Adipose tissue (tissue), 3 donors: Measurements from ENCODE around the gene KRTAP5-4. TPM values are rescaled to one million over a fixed set of nuclear protein-coding genes. Genes with fewer than 3 reads are reported as not detected.
"Not testable (repeated sequence)": the region's sequence is repeated elsewhere in the genome, so short reads cannot be mapped to it uniquely, and the experiment has no call there.

Experiments
- H3K27ac ChIP-seq: one replicate; pipeline ENCODE4 v1.5.1; 2013; ENCODE audit warnings: low read depth, low read length
- WGBS, 3 donors: extraction: QIAGEN DNeasy Blood & Tissue Kit; methylation state at CpG; one replicate each; pipeline ENCODE4 v1.1.7; 2013; 5-methylcytosine and 5-hydroxymethylcytosine counted together
- polyA plus RNA-seq, 3 donors: library from polyadenylated mRNA; stranded (reverse); fragments of 200-250 nt; gene quantifications; one replicate each; pipeline ENCODE4 v1.2.3, GENCODE V29; 2013
- donor health status: healthy with polysubstance abuse.
- donor health status: Bipolar disorder and iron deficiency.
- donor health status: healthy.

KRTAP5-4 gene
- polyA plus RNA-seq, 3 donors: not detected

- WGBS, 3 donors: 92 to 95% (median 94%) methylated on average over 6 of the region's 6 CpGs
- no peak overlapping the region for H3K27ac ChIP-seq
These were observed 31.9 kb downstream of the KRTAP5-4 start for GRCh38 chr11:1589996-1590395.

- H3K27ac ChIP-seq: not testable (repeated sequence)
These were observed 32.6 kb downstream of the KRTAP5-4 start for GRCh38 chr11:1589191-1589963.

GRCh38 chr11:1586699-1587098 lies 35.2 kb downstream of the KRTAP5-4 start:
- H3K27ac ChIP-seq: no peak overlapping the region
- 72 to 80% (median 79%) methylated on average over 2 of the region's 2 CpGs for WGBS, 3 donors

More at GRCh38 chr11:1589191-1589963, 32.6 kb downstream of the KRTAP5-4 start:
- 14 to 40% (median 21%) methylated on average over 7 to 8 of the region's 10 CpGs for WGBS, 3 donors

GRCh38 chr11:1584661-1585370 lies 37.1 kb downstream of the KRTAP5-4 start, which contains the start of gene KRTAP5-1:
Gene KRTAP5-1 (minus strand): TSS chr11:1585283. CDS start chr11:1585249, 34 bp downstream.
- 33 to 89% (median 50%) methylated on average over 8 to 9 of the region's 9 CpGs for WGBS, 3 donors

GRCh38 chr11:1582909-1583308 lies 39.0 kb downstream of the KRTAP5-4 start:
- 65 to 80% (median 72%) methylated on average over 2 of the region's 2 CpGs for WGBS, 3 donors
- not testable (repeated sequence) for H3K27ac ChIP-seq

More at GRCh38 chr11:1584661-1585370, 37.1 kb downstream of the KRTAP5-4 start, which contains the start of gene KRTAP5-1:
- H3K27ac ChIP-seq: not testable (repeated sequence)

GRCh38 chr11:1581976-1582375 lies 40.0 kb downstream of the KRTAP5-4 start:
- H3K27ac ChIP-seq: no peak overlapping the region
- WGBS, 3 donors: 83 to 87% (median 85%) methylated on average over 9 of the region's 9 CpGs

- 78 to 89% (median 79%) methylated on average over 6 of the region's 6 CpGs for WGBS, 3 donors
These were observed 45.1 kb downstream of the KRTAP5-4 start for GRCh38 chr11:1576825-1577224.

GRCh38 chr11:1575756-1576155 lies 46.2 kb downstream of the KRTAP5-4 start:
- WGBS, 3 donors: 82 to 87% (median 84%) methylated on average over 16 of the region's 16 CpGs
- H3K27ac ChIP-seq: not testable (repeated sequence)

More at GRCh38 chr11:1576825-1577224, 45.1 kb downstream of the KRTAP5-4 start:
- no peak overlapping the region for H3K27ac ChIP-seq

- 14 to 18% (median 17%) methylated on average over 7 of the region's 7 CpGs for WGBS, 3 donors
- no peak overlapping the region for H3K27ac ChIP-seq
These were observed 47.0 kb downstream of the KRTAP5-4 start for GRCh38 chr11:1574933-1575242.

GRCh38 chr11:1574238-1574932 lies 47.6 kb downstream of the KRTAP5-4 start:
- H3K27ac ChIP-seq: no peak overlapping the region
- 1 to 2% (median 2%) methylated on average over 54 to 64 of the region's 64 CpGs for WGBS, 3 donors

GRCh38 chr11:1573903-1574237 lies 48.1 kb downstream of the KRTAP5-4 start:
- 8 to 14% (median 8%) methylated on average over 7 of the region's 7 CpGs for WGBS, 3 donors
- H3K27ac ChIP-seq: no peak overlapping the region

GRCh38 chr11:1573077-1573902 lies 48.6 kb downstream of the KRTAP5-4 start:
- 5 to 8% (median 5%) methylated on average over 33 to 36 of the region's 37 CpGs for WGBS, 3 donors

GRCh38 chr11:1572197-1573076 lies 49.5 kb downstream of the KRTAP5-4 start, which contains the start of gene DUSP8:
Gene DUSP8 (minus strand): TSS chr11:1572271. CDS start chr11:1565826, 6,445 bp downstream.
- no peak within 1 kb of the TSS for H3K27ac ChIP-seq
- WGBS, 3 donors: 1 to 2% (median 1%) methylated on average over 84 to 123 of the region's 124 CpGs

More at GRCh38 chr11:1573077-1573902, 48.6 kb downstream of the KRTAP5-4 start:
- no peak overlapping the region for H3K27ac ChIP-seq

GRCh38 chr11:1571760-1572196 lies 50.2 kb downstream of the KRTAP5-4 start:
- H3K27ac ChIP-seq: no peak overlapping the region
- 0% methylated on average over 33 to 64 of the region's 91 CpGs for WGBS, 3 donors
